ENCODE measurements around the gene LIN7B. TPM values are rescaled to one million over a fixed set of nuclear protein-coding genes. Genes with fewer than 3 reads are reported as not detected.

LIN7B gene
- total and polyA plus RNA-seq, 2 of the 13 experiments (the other 11 are each of a cell fraction or from before 2014, with no cell fraction given), result 5.3 to 7.6 TPM

DNA sequence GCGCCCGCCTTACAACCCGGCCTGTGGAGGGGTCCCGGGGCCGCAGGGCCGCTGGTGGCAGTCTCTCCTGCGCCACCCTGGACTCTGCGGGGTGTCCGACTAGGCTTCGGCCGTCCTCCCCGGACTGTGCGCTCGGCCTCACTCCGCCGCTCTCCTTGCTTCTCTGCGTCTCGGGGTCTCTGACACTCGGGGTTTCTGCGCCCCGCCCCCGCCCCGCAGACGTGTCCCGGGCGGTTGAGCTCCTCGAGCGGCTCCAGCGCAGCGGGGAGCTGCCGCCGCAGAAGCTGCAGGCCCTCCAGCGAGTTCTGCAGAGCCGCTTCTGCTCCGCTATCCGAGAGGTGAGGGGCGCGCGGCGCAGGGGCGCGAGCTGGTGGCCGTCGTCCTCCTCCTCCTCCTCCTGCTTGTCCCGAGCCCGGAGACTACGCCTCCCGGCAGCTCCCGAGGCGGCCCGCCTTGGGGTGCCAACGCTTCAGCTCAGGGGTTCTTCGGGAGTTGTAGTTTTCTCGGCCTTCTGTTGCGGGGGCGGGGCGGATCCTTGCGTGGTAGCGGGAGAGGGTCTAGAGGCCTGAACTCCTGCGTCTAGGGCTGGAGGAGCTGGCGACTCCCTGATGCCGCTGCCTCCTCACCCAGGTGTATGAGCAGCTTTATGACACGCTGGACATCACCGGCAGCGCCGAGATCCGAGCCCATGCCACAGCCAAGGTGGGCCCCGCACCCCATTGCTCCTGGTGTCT lies 627 bp downstream of the LIN7B start (continued):
- TF ChIP-seq, protein P1, sequence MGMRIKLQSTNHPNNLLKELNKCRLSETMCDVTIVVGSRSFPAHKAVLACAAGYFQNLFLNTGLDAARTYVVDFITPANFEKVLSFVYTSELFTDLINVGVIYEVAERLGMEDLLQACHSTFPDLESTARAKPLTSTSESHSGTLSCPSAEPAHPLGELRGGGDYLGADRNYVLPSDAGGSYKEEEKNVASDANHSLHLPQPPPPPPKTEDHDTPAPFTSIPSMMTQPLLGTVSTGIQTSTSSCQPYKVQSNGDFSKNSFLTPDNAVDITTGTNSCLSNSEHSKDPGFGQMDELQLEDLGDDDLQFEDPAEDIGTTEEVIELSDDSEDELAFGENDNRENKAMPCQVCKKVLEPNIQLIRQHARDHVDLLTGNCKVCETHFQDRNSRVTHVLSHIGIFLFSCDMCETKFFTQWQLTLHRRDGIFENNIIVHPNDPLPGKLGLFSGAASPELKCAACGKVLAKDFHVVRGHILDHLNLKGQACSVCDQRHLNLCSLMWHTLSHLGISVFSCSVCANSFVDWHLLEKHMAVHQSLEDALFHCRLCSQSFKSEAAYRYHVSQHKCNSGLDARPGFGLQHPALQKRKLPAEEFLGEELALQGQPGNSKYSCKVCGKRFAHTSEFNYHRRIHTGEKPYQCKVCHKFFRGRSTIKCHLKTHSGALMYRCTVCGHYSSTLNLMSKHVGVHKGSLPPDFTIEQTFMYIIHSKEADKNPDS (CRISPR knock-in tag; IDR thresholded peaks at IDR 0.05), result no peak
- TF ChIP-seq SNAPC2 (CRISPR knock-in tag; IDR thresholded peaks at IDR 0.05) (no peak), KDM6A (CRISPR knock-in tag; IDR thresholded peaks at IDR 0.05; ENCODE audit: low read depth) (no peak), SMC3 (IDR thresholded peaks at IDR 0.05; ENCODE audit: low read length) (no peak), SAP130 (CRISPR knock-in tag; IDR thresholded peaks at IDR 0.05; ENCODE audit: low read depth) (peak; percentile 21; the same call in 1 of the 2 replicates), PRPF4 (IDR thresholded peaks at IDR 0.05; ENCODE audit: low read depth, low read length, poor library complexity, severe bottlenecking) (no peak), SNAI1 (CRISPR knock-in tag; IDR thresholded peaks at IDR 0.05; ENCODE audit: borderline replicate concordance) (no peak), MBNL3 (CRISPR knock-in tag; conservative IDR thresholded peaks at IDR 0.05) (no peak), ZNF670 (CRISPR knock-in tag; IDR thresholded peaks at IDR 0.05; ENCODE audit: borderline replicate concordance) (no peak), YEATS4 (CRISPR knock-in tag; IDR thresholded peaks at IDR 0.05; ENCODE audit: borderline replicate concordance) (no peak), HDAC1 (CRISPR knock-in tag; IDR thresholded peaks at IDR 0.05) (peak; percentile 41; the same call in 1 of the 2 replicates), FOXO1 (CRISPR knock-in tag; IDR thresholded peaks at IDR 0.05) (no peak), MAF1 (CRISPR knock-in tag; IDR thresholded peaks at IDR 0.05; ENCODE audit: borderline replicate concordance) (no peak), NAIF1 (CRISPR knock-in tag; IDR thresholded peaks at IDR 0.05; ENCODE audit: borderline replicate concordance) (no peak), EP300 (IDR thresholded peaks at IDR 0.05; ENCODE audit: low read depth in 2 of 2, low read length in 2 of 2) (no peak), EP300 (CRISPR knock-in tag; IDR thresholded peaks at IDR 0.05; ENCODE audit: borderline replicate concordance) (no peak), ZNF644 (CRISPR knock-in tag; IDR thresholded peaks at IDR 0.05; ENCODE audit: low read depth) (no peak), ATF7-NPFF (CRISPR knock-in tag; IDR thresholded peaks at IDR 0.05; ENCODE audit: low read depth) (0 out of 2 replicates have a peak, but pooled peaks have one; percentile 11), ZNF775 (CRISPR knock-in tag; IDR thresholded peaks at IDR 0.05; ENCODE audit: borderline replicate concordance) (no peak), CENPX (CRISPR knock-in tag; IDR thresholded peaks at IDR 0.05) (no peak), PHF21A (CRISPR knock-in tag; IDR thresholded peaks at IDR 0.05) (0 out of 2 replicates have a peak, but pooled peaks have one; percentile 47), ZFP36L1 (CRISPR knock-in tag; IDR thresholded peaks at IDR 0.05) (no peak), PCBP1 (IDR thresholded peaks at IDR 0.05; ENCODE audit: borderline replicate concordance, low read depth, low read length) (no peak), HNRNPH1 (optimal IDR thresholded peaks at IDR 0.05; ENCODE audit: low read depth, low read length) (no peak), RFX5 (IDR thresholded peaks at IDR 0.05; ENCODE audit: low read depth, low read length) (no peak), PLRG1 (conservative IDR thresholded peaks at IDR 0.05) (no peak), ZNF619 (CRISPR knock-in tag; IDR thresholded peaks at IDR 0.05) (no peak), SP4 (CRISPR knock-in tag; IDR thresholded peaks at IDR 0.05) (no peak)
- TF ChIP-seq, protein P2, sequence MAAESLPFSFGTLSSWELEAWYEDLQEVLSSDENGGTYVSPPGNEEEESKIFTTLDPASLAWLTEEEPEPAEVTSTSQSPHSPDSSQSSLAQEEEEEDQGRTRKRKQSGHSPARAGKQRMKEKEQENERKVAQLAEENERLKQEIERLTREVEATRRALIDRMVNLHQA (CRISPR knock-in tag; IDR thresholded peaks at IDR 0.05), result no peak
- TF ChIP-seq, protein P3, sequence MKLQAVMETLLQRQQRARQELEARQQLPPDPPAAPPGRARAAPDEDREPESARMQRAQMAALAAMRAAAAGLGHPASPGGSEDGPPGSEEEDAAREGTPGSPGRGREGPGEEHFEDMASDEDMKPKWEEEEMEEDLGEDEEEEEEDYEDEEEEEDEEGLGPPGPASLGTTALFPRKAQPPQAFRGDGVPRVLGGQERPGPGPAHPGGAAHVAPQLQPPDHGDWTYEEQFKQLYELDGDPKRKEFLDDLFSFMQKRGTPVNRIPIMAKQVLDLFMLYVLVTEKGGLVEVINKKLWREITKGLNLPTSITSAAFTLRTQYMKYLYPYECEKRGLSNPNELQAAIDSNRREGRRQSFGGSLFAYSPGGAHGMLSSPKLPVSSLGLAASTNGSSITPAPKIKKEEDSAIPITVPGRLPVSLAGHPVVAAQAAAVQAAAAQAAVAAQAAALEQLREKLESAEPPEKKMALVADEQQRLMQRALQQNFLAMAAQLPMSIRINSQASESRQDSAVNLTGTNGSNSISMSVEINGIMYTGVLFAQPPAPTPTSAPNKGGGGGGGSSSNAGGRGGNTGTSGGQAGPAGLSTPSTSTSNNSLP (IDR thresholded peaks at IDR 0.05; ENCODE audit: low read depth, low read length), result no peak

Data from HepG2 (cell line).